ENCODE measurements around the gene AFAP1. TPM values are rescaled to one million over a fixed set of nuclear protein-coding genes. Genes with fewer than 3 reads are reported as not detected.

Gene AFAP1
- total and polyA plus RNA-seq, 2 donors (not counting 1 experiment from before 2014, with no cell fraction given) = 0.03 to 0.44 TPM

DNA sequence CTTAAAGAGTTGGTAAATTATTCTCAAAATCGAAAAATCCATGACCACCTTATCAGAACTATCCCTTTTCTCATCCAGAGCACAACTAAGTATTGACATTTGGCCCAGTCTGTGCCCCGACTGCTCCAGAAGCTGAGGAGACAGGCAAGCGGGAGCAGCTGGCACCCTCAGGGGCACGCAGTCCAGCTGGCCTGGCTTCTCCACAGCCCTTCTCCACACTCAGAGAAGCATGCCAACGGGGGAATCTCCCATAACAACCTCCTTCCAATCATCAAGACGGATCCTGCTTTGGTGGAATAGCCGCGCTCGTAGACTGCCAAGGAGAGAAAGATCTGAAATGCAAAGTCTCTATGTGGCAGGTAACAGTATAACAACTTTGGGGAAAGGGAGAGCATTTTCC lies 85.4 kb downstream of the AFAP1 start:
- ATAC-seq (ENCODE audit: low read depth) = no peak
- Mint-ChIP-seq H3K27me3 (peaks cover 38% of the 10 kb centered on the region), H3K4me1 (no peaks in the 10 kb centered on the region), H3K9me3 (ENCODE audit: insufficient read depth) (no peaks in the 10 kb centered on the region), H3K4me3 (no peak overlapping the region), H3K27ac (no peak overlapping the region)
- Histone ChIP-seq H3K4me1 (ENCODE audit: control insufficient read depth in 2 of 2, insufficient read depth in 2 of 2, low read length in 2 of 2) (no peaks in the 10 kb centered on the region), H3K79me2 (ENCODE audit: control insufficient read depth, insufficient read depth, low read length) (no peaks in the 10 kb centered on the region), H3K4me3 (ENCODE audit: control extremely low read depth in 1 of 5, extremely low read depth in 1 of 5, insufficient read depth in 1 of 5, low read depth in 2 of 5, low read length in 4 of 5) (no peak overlapping the region), H2AFZ (ENCODE audit: insufficient read depth, low read depth, low read length, poor library complexity, severe bottlenecking) (no peak overlapping the region), H3K9ac (ENCODE audit: low read length) (no peak overlapping the region), H4K20me1 (ENCODE audit: control insufficient read depth, insufficient read depth, low read length, poor library complexity, severe bottlenecking) (no peaks in the 10 kb centered on the region), H3K4me2 (replicated peaks; ENCODE audit: low read depth, low read length, poor library complexity, severe bottlenecking) (no peak overlapping the region), H3K36me3 (replicated peaks in 1 of 2; ENCODE audit: control extremely low read depth in 1 of 2, control insufficient read depth in 1 of 2, extremely low read depth in 1 of 2, insufficient read depth in 2 of 2, low read length in 1 of 2) (no peaks in the 10 kb centered on the region), H3K27me3 (replicated peaks in 1 of 4; ENCODE audit: control extremely low read depth in 1 of 4, control insufficient read depth in 3 of 4, insufficient read depth in 4 of 4, low read length in 3 of 4) (no peaks in the 10 kb centered on the region), H3K9me3 (ENCODE audit: control extremely low read depth in 1 of 3, control insufficient read depth in 2 of 3, insufficient read depth in 1 of 3, low read length in 2 of 3) (no peaks in the 10 kb centered on the region), H3K27ac (ENCODE audit: low read length in 2 of 2) (no peak overlapping the region)
- ChIA-PET CTCF (interaction anchor here (1.0 kb wide), 1 partner anchor 10 kb away, joined by 3 read pairs; no protein-coding TSS in a partner anchor), POLR2A (no interaction called here)
- DNase-seq = no peak
- intact Hi-C loops (cut with micrococcal nuclease) = no loop called here
- TF ChIP-seq, protein P1, sequence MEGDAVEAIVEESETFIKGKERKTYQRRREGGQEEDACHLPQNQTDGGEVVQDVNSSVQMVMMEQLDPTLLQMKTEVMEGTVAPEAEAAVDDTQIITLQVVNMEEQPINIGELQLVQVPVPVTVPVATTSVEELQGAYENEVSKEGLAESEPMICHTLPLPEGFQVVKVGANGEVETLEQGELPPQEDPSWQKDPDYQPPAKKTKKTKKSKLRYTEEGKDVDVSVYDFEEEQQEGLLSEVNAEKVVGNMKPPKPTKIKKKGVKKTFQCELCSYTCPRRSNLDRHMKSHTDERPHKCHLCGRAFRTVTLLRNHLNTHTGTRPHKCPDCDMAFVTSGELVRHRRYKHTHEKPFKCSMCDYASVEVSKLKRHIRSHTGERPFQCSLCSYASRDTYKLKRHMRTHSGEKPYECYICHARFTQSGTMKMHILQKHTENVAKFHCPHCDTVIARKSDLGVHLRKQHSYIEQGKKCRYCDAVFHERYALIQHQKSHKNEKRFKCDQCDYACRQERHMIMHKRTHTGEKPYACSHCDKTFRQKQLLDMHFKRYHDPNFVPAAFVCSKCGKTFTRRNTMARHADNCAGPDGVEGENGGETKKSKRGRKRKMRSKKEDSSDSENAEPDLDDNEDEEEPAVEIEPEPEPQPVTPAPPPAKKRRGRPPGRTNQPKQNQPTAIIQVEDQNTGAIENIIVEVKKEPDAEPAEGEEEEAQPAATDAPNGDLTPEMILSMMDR (IDR thresholded peaks at IDR 0.05) = no peak
- no peak for TF ChIP-seq EZH2 (IDR thresholded peaks at IDR 0.05; ENCODE audit: borderline replicate concordance, insufficient read depth, low read depth, low read length, poor library complexity, severe bottlenecking)
- WGBS (ENCODE audit: insufficient coverage) = 95% methylated on average over 7 of the region's 9 CpGs

DNA sequence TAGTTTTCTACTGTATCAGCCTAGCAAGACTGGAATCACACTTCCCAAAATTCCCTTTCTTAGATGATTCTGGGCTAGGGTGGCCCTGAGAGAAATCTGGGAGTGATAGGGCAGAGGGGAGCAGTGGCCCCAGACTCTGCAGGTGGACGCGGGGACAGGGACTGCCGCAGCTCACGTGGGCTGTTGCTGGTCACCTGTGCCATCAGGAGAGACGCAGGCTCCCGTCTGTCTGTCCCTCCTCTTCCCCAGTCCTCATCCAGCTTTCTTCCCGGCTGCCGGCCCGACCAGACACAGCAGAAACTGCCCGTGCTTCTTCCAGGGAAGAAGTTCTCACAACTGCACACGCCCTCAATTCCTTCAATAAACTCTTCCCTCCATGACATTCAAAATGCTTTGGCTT lies 86.4 kb downstream of the AFAP1 start:
- Histone ChIP-seq H3K79me2 (ENCODE audit: control insufficient read depth, insufficient read depth, low read length) (no peaks in the 10 kb centered on the region), H2AFZ (ENCODE audit: insufficient read depth, low read depth, low read length, poor library complexity, severe bottlenecking) (no peak overlapping the region), H3K27me3 (replicated peaks in 1 of 4; ENCODE audit: control extremely low read depth in 1 of 4, control insufficient read depth in 3 of 4, insufficient read depth in 4 of 4, low read length in 3 of 4) (no peaks in the 10 kb centered on the region), H3K4me2 (replicated peaks; ENCODE audit: low read depth, low read length, poor library complexity, severe bottlenecking) (no peak overlapping the region), H3K9ac (ENCODE audit: low read length) (no peak overlapping the region), H3K9me3 (ENCODE audit: control extremely low read depth in 1 of 3, control insufficient read depth in 2 of 3, insufficient read depth in 1 of 3, low read length in 2 of 3) (no peaks in the 10 kb centered on the region), H3K36me3 (replicated peaks in 1 of 2; ENCODE audit: control extremely low read depth in 1 of 2, control insufficient read depth in 1 of 2, extremely low read depth in 1 of 2, insufficient read depth in 2 of 2, low read length in 1 of 2) (no peaks in the 10 kb centered on the region), H3K4me1 (ENCODE audit: control insufficient read depth in 2 of 2, insufficient read depth in 2 of 2, low read length in 2 of 2) (no peaks in the 10 kb centered on the region), H3K27ac (ENCODE audit: low read length in 2 of 2) (no peak overlapping the region), H4K20me1 (ENCODE audit: control insufficient read depth, insufficient read depth, low read length, poor library complexity, severe bottlenecking) (no peaks in the 10 kb centered on the region), H3K4me3 (ENCODE audit: control extremely low read depth in 1 of 5, extremely low read depth in 1 of 5, insufficient read depth in 1 of 5, low read depth in 2 of 5, low read length in 4 of 5) (no peak overlapping the region)
- ChIA-PET POLR2A (no interaction called here), CTCF (no interaction called here)
- H3K9me3 Mint-ChIP-seq (ENCODE audit: insufficient read depth) = no peaks in the 10 kb centered on the region
- intact Hi-C loops (cut with micrococcal nuclease) = no loop called here
- no peaks in the 10 kb centered on the region for H3K4me1 Mint-ChIP-seq
- H3K27me3 Mint-ChIP-seq = peaks cover 32% of the 10 kb centered on the region
- H3K4me3 Mint-ChIP-seq = no peak overlapping the region
- no peak overlapping the region for H3K27ac Mint-ChIP-seq
- DNase-seq (no peak), ATAC-seq (ENCODE audit: low read depth) (no peak)
- 93% methylated on average over 11 of the region's 11 CpGs for WGBS (ENCODE audit: insufficient coverage)
- TF ChIP-seq EZH2 (IDR thresholded peaks at IDR 0.05; ENCODE audit: borderline replicate concordance, insufficient read depth, low read depth, low read length, poor library complexity, severe bottlenecking) = no peak
- TF ChIP-seq, protein P1 (IDR thresholded peaks at IDR 0.05) = no peak

All from B cell (primary cell).